IPS-15b (cell line): ENCODE results near the gene PAX2.

Experiments
- H3K27me3 ChIP-seq: one replicate; pipeline ENCODE4 v1.6.1; 2013; ENCODE audit warnings: low read length; ENCODE audit not compliant: control insufficient read depth, insufficient read depth
- H3K36me3 ChIP-seq: one replicate; pipeline ENCODE4 v1.6.1; 2013; ENCODE audit warnings: low read length; ENCODE audit not compliant: control insufficient read depth, insufficient read depth
- H3K4me1 ChIP-seq: one replicate; pipeline ENCODE4 v1.6.1; 2013; ENCODE audit warnings: mild to moderate bottlenecking, low read length; ENCODE audit not compliant: control insufficient read depth, insufficient read depth
- H3K4me3 ChIP-seq: one replicate; pipeline ENCODE4 v1.5.1; 2013; ENCODE audit warnings: low read depth, low read length
- H3K9ac ChIP-seq: one replicate; pipeline ENCODE4 v1.6.1; 2013; ENCODE audit warnings: low read depth, mild to moderate bottlenecking, low read length
- H3K9me3 ChIP-seq: one replicate; pipeline ENCODE4 v1.6.1; 2013; ENCODE audit warnings: mild to moderate bottlenecking, low read length; ENCODE audit not compliant: control insufficient read depth, insufficient read depth

PAX2 gene

DNA sequence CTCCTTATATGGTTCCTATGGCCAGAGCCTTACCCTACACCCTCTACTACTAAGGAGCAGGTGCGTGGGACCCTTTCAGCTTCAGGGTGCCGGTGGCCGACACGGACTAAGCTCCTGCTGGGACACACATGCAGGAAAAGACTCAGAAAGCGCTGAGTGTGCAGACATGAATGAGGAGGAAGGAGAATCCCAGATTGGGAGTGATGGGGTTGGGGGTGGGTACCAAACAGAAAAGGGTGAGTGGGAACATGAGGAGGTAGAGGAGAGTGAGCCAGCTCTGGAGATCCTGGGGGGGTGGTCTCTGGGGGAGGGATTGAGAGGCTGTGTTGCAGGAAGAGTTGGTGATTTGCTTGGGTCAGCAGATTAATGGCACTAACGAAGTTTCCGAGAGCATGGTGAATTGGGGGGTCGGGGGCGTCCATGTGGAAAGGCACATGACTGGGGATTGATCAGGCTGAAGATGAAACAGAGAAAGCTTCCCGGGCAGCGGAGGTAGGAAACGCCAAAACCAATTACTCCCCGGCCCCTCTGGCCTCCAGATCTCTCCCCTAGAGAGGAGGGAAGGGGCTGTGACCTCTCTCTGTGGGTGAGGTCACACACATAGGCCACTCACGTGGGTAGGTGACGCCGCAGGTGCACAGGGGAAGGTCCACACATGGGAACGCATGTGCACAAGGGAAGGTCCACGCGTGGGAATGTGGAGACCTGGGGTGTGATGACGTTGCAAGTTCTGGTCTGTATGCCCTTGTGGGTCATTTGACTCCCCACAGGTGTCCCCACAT is 129.5 kb downstream of the PAX2 start:
- no peaks in the 10 kb centered on the region for H3K36me3 ChIP-seq
- no peak overlapping the region for H3K9ac ChIP-seq
- no peaks in the 10 kb centered on the region for H3K9me3 ChIP-seq
- peaks cover 62% of the 10 kb centered on the region for H3K27me3 ChIP-seq
- H3K4me3 ChIP-seq: no peak overlapping the region
- H3K4me1 ChIP-seq: no peaks in the 10 kb centered on the region

DNA sequence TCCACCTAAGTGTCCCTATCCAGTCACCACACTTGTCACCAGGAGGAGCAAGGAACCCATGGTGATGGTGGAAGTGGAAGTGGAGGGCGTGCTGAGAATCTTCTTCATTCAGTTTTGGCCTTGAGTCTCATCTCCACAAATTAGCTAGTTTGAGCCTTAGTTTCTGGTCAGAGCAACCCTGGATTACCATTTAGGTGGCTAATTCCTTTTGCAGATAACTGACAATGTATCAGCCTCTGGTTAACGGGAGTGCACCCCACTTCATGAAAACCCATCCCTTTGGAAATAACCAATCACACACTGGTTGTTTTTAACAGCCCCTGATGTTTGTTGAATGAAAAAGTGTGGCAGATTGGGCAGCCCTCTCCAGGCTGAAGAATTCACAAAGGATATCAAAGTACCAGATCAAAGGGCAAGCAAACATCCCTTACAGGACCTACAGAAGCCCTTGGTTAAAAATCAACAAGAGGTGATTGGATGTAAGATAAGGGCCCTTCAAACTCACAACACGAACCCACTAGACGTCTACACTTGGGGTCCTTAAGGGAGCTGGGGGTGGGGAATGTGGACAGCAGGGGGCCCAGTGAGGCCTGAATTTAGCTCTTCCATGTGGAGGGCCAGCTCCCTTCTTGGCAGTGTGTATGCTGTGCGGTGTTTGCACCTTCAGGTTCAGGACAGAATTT is 130.2 kb downstream of the PAX2 start:
- Histone ChIP-seq H3K9ac (no peak overlapping the region), H3K36me3 (no peaks in the 10 kb centered on the region), H3K9me3 (no peaks in the 10 kb centered on the region), H3K4me3 (no peak overlapping the region), H3K27me3 (peaks cover 62% of the 10 kb centered on the region), H3K4me1 (no peaks in the 10 kb centered on the region)

DNA sequence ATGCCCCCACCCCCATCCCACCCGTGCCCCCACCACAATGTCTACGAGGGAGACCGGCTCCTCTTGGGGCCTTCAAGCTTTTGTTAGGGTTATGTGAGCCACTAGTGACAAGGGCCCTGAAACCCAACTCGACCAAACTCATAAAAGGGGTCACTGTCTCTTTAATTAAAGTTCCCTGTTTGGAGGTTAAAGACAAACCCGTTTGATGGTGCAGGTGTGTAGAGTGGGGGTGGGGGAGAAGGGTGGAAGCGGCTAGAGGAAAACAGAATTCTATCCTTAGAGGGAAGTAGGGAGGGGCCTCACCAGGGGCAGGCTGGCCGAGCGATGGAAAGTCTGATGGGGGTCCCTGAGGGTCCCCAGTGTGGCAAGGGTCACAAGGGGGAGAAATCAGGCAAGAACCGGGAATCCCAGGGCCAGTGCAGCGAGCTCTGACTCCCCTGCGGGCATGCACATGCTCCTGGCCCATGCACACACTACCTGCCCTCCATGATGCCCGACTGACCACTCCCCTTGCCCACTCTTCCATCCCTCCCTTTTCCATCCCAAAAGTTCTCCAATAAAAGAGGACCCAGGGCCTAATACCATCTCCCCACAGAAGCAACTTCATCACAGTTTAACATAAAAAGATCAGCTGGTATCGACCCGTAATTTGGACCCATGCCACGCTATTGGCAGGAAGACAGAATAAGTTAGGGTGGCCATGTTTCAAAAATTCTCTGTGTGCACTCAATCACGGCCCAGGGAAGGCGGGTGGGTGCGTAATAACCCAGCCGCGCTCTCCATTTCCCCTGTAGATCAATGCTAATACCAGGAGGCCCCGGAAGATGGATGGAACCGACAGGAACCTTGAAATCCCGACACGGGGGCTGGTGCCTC is 131.4 kb downstream of the PAX2 start:
- H3K9ac ChIP-seq: no peak overlapping the region
- no peaks in the 10 kb centered on the region for H3K9me3 ChIP-seq
- no peaks in the 10 kb centered on the region for H3K36me3 ChIP-seq
- H3K27me3 ChIP-seq: peaks cover 56% of the 10 kb centered on the region
- no peaks in the 10 kb centered on the region for H3K4me1 ChIP-seq
- H3K4me3 ChIP-seq: no peak overlapping the region

DNA sequence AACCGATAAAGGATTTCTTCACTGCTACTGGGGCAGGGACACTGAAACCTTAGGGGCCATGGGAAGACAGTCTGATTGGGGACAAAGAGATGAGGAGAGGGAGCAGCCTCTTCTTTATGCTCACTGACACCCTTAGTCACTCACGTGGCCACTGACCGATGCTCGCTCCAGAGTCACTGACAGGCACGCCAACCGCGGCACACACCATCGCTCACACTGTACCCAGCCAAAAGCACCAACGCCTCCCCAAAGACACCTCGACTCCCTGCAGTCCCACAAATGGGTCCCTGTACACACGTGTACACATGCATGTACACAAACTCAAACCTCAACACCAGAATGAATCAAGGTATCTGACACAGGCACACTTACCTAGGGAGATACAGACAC is 132.1 kb downstream of the PAX2 start:
- Histone ChIP-seq H3K36me3 (no peaks in the 10 kb centered on the region), H3K9me3 (no peaks in the 10 kb centered on the region), H3K9ac (no peak overlapping the region), H3K4me3 (no peak overlapping the region), H3K27me3 (peaks cover 52% of the 10 kb centered on the region), H3K4me1 (no peaks in the 10 kb centered on the region)

DNA sequence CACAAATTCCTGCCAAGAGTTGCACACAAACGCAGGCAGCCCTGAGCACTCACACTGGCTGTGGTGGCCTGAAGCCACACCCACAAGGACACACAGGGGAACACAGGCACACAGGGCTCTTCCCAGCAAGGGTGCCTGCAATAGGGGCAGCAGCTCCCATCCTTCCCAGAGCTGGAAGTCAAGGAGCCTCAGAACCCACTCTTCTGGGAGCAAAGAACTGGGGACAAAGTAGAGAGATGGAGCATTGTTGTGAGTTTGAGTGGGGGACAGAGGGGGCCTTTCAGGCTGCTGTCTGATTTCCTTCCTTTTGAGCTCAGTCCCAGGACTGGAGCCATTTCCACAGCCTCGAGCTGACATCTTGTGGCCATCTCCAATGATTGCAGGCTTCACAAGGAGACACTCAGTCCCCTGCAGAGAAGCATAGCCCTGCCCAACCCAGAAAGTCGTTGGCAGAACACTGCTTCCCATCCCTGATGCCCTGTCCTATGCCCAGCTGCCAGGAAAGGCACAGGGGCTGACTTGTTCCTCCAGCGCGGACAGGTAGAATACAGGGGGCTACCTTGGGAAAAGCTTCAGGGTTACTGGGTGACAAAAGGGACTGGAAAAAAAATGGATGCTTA is 133.0 kb downstream of the PAX2 start:
- no peaks in the 10 kb centered on the region for H3K36me3 ChIP-seq
- no peak overlapping the region for H3K4me3 ChIP-seq
- H3K4me1 ChIP-seq: no peaks in the 10 kb centered on the region
- H3K27me3 ChIP-seq: peaks cover 44% of the 10 kb centered on the region
- no peak overlapping the region for H3K9ac ChIP-seq
- no peaks in the 10 kb centered on the region for H3K9me3 ChIP-seq
